Posterior vena cava (tissue), 2 donors: ENCODE data around the gene TRAPPC2B. TPM values are rescaled to one million over a fixed set of nuclear protein-coding genes. Genes with fewer than 3 reads are reported as not detected.

Experiments
- DNase-seq: peaks from one replicate; pipeline ENCODE4 v3.0.0-alpha.2; 2020; ENCODE audit warnings: low spot score
- intact Hi-C, 2 donors: fragments of 100-400 bp; cut with DNase I; formaldehyde crosslinking; loops; one replicate each; pipeline versions ENCODE4 v1.14.1 to v1.14.2; 2022 to 2023
- long read RNA-seq, 2 donors: library from polyadenylated mRNA; unstranded; transcript quantifications; one replicate each; pipeline ENCODE4 v2.0.0, GENCODE V29; 2020 to 2021
- total RNA-seq, 2 donors: library from RNA; stranded (reverse); fragmentation: NEBNext Ultra II Directional; extraction: Animal tissue kit (Norgen Biotek cat#: 25700); gene quantifications; one replicate each; pipeline ENCODE4 v1.2.1, GENCODE V29; 2021
- donor health status: DM: yes; HTN: yes; CAD: no.
- donor health status: DM: yes; HTN: yes; CAD: no.

The TRAPPC2B gene
- total RNA-seq, result 1 to 10 TPM; 7.5 to 9.2 TPM
- long read RNA-seq, donor 1, partial matches to known transcripts, result 0 of 4 reads
- long read RNA-seq, donor 1, other reads (novel, unspliced or antisense), result 0 of 4 reads
- long read RNA-seq, donor 2, transcript TRAPPC2B-201 (2 exons, 732 nt), result major isoform, 7 of 7 reads
- long read RNA-seq, donor 2, partial matches to known transcripts, result 0 of 7 reads
- long read RNA-seq, donor 2, other reads (novel, unspliced or antisense), result 0 of 7 reads

DNA sequence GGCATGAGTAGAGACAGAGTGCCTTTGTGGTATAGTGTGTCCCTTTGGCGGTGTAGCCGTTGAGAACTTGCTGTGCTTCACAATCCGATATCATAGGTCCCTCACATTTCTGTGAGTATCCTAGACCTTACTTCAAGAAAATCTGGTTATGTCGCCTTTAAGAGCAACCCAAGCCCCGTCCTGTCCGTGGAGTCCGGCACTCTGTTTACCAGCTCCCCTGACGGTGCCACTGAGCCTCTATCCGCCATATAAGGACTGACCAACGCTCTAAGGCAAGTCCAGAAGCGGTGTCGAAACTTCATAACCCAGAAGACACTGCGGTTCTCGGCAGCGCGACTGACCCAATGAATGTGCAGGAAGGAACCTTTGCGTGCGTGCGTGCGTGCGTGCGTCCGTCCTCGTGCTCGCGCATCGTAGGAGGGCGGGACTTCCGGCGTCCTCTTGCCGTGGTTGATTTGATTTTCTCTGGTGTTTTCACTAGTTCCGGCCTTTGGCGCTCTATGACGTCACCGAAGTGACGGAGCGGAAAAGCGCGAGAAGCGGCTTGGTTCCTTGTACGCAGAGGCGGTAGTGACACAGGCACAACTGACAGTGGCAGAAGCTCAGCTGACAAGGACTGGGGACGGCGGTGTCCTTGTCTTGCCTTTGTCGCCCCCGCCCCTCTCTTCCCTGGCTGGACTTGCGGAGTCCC, at the start of gene TRAPPC2B, which contains the start of gene ZNF547:
TSS of gene TRAPPC2B (plus strand) at position 555 of the 691 bp plus-strand sequence. CDS start 1,283 bp downstream, outside the sequence.
TSS of gene ZNF547 (plus strand) at position 555 of the 691 bp plus-strand sequence. CDS start 5,005 bp downstream, outside the sequence.
- peak; percentile 100 for DNase-seq
- intact Hi-C loops, result no loop called here

DNA sequence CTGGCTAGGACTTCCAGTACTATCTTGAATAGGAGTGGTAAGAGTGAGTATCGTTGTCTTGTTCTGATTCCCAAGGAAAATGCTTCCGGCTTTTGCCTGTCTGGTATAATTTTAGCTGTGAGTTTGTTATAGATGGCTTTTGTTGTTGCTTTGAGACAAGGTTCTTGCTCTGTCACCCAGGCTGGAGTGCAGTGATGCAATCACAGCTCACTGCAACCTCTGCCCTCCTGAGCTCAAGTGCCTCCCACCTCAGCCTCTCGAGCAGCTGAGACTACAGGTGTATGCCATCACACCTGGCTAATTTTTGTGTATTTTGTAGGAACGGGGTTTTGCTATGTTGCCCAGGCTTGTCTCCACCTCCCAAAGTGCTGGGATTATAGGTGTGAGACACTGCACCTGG, 49.2 kb upstream of the TRAPPC2B start:
- no peak for DNase-seq
- intact Hi-C loops, result no loop called here

DNA sequence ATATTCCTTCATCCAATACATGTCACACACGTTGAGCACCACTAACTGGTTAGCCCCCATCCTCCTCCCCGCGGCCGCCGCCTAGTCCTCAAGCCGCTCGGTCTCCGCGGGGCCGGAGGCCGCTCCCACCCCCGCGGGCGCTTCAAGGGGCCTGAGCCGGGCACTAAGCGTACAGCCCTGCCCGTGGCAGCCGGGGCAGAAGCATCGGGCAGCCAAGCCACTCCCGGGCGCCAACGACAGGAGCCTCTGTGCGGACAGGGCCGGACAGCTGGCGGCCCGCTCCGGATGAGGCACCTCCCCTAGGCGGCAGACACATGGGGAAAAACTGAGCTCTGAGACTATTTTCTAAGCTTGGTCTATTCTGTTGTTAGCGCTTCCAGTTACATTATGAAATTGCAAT, 45.8 kb upstream of the TRAPPC2B start:
- intact Hi-C loops, result no loop called here

DNA sequence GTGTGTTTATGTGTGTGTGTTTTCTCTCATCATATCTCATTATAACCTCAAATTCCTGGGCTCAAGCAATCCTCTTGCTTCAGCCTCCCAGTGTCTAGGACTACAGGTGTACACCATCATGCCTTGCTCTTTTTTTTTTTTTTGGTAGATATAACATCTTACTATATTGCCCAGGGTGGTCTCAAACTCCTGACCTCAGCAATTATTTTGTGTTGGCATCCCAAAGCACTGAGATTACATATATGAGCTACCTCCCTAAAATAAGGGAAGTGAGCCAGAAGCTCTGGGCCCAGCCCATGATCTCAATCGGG, 43.5 kb upstream of the TRAPPC2B start:
- no peak for DNase-seq
- intact Hi-C loops, result no loop called here

More for the DNA sequence above, 45.8 kb upstream of the TRAPPC2B start:
- no peak for DNase-seq

DNA sequence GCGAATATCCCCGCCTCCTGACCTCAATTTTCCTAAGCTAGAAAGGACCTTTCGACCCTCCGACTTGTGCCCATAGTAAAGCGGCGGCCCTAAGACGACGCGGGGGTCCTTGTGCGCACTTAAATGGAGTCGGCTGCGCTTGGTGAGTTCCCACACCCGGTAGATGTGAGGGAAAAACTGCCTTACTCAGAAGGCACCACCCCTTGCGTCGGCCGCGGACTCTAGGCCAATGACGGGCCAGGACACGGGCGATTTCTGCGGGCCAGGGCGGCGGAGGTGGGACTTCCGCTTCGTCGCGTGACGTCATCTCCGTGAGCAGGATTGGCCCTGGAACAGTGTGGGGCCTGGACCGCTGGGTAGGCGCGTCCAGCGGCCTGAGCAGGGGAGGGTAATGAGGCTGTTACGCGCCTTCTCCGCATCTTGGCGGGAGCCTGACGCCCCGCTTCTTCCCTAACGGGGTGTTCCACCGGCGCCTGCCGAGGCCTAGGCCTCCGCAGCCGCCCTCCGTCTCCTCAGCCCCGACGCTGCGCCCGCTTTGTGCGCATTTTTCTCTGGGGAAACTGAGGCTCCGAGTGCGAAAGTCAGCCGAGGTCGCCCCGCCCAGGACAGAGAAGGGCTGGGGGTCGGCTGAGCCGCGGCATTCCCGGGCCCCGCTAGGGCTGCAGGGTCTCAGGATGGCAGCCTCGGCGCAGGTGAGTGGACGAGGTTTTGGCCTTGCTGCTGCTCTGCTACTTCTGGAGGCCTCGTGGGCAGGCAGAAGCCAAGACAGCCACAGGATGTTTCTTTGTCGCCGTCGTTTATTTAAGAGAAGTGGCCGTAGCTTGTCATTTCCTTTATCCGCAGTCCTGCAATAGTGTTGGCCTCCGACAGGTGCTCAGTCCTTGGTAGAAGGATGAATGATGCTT, 42.9 kb upstream of the TRAPPC2B start, which contains the start of gene ZNF543:
TSS of gene ZNF543 (plus strand) at position 293 of the 905 bp plus-strand sequence. CDS start at position 675, 382 bp downstream.
- intact Hi-C loops, result no loop called here
- DNase-seq, result peak; percentile 99

DNA sequence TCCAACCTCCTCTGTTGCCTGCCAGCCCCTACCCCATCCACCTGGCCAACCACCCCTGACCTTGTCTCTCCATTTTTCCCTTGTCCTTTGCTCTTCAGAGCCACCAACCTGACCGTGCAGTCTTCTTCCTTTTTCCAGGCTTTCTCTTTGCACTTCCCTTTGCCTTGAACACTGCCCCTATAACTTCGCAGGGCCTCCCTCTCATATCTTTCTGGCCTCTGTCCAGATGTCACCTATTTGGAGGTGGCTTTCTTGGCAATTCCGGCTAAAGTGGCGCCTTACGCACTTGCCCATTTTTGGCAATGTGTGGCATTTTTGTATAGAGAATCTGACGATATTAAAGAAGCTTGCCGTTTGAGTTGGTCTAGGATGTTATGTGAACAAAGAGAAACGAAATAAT, 42.2 kb upstream of the TRAPPC2B start:
- DNase-seq, result no peak
- intact Hi-C loops, result no loop called here

DNA sequence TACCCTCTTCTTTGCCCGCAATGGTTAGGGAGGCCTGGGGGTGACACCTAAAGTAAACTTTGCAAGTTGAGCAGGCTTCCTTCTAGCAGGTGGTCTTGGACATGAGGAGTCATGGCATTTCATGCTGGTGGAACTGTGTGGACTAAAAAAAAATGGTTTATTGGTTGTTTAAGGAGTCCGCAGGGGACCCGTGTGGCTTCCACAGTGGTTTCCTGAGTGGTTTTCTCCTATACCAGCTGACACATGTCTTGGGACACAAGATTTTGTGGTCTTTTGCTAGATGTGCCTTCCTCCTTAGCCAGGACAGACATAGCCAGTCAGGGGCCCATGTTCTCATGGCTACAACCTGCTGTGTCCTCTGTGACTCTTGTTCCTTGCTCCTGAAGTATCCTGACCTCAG, 41.6 kb upstream of the TRAPPC2B start:
- no peak for DNase-seq
- intact Hi-C loops, result no loop called here

DNA sequence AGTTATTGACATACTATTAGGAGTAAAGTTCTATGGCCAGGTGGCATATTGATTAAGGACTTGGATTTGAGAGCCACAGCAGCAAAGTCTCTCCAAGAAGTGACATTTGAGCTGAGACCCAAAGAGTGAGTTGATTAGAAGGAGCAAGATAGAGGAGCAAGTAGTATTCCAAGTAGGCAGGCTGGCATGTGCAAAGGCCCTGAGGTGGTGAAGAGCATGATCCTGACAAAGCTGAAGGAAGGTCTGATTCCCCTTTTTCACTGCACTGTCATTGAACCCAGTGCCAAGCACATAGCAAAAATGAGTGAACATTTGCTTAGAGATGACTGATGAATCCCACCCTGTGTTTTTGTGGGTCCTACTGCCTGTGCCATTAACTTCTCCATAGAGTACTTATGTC, 38.4 kb upstream of the TRAPPC2B start:
- no peak for DNase-seq
- intact Hi-C loops, result no loop called here

DNA sequence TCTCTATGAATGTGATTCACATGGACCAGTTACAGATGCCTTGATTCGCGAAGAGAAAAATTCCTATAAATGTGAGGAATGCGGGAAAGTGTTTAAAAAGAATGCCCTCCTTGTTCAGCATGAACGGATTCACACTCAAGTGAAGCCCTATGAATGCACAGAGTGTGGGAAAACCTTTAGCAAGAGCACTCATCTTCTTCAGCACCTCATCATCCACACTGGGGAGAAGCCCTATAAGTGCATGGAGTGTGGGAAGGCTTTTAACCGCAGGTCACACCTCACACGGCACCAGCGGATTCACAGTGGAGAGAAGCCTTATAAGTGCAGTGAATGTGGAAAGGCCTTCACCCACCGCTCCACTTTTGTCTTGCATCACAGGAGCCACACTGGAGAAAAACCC, 35.4 kb upstream of the TRAPPC2B start:
- intact Hi-C loops, result no loop called here
- no peak for DNase-seq

DNA sequence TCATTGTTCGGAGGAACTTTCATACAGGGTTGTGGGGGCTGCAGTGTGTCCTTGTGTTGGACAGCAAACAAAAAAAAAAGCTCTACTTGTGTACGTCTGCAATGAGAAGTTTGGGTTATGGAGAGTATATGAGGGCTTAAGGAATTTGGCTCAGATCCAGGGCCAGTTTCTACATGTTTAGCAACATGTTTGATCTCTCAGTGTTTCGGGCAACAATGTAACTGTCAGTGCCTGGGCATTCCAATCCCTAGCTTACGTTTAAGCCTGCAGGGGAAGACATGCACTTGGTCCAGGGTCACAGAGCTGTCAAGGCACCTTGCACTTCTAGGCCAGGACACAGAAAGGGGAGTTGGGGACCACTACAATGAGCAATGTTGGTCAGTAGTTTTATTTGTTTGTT, 29.2 kb upstream of the TRAPPC2B start:
- DNase-seq, result no peak
- intact Hi-C loops, result no loop called here

DNA sequence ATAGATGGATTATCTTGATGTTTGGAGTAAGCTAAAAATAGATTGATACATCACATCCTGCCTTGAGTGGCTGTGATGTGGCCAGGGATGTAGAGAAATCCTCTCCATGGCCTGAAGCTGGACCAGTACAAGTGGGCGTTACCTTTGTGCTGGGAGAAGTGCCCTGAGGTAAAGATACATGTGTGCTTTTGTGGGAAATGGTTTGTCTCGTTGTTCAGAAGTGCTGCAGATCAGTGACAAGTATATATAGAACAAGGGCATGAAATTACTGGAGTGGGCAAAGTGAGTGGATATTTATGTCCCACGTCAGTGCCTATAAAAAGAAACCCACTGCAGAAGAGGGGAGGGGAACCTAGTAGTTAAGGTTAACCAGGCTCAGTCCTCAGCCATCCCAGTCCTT, 24.5 kb upstream of the TRAPPC2B start:
- intact Hi-C loops, result no loop called here

DNA sequence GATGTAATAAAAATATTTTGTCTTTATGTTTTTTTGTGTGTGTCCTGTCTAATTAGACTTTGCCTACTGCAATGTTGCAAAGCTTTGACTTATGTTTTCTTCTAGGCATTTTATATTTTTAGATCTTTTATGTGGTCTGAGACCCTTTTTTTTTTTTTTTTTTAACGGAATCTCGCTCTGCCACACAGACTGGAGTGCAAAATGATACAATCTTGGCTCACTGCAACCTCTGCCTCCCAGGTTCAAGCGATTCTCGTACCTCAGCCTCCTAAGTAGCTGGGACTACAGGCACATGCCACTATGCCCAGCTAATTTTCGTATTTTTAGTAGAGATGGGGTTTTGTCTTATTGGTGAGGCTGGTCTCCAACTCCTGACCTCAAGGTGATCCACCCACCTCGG, 20.8 kb upstream of the TRAPPC2B start:
- intact Hi-C loops, result no loop called here
- no peak for DNase-seq

More for the DNA sequence above, 24.5 kb upstream of the TRAPPC2B start:
- no peak for DNase-seq

DNA sequence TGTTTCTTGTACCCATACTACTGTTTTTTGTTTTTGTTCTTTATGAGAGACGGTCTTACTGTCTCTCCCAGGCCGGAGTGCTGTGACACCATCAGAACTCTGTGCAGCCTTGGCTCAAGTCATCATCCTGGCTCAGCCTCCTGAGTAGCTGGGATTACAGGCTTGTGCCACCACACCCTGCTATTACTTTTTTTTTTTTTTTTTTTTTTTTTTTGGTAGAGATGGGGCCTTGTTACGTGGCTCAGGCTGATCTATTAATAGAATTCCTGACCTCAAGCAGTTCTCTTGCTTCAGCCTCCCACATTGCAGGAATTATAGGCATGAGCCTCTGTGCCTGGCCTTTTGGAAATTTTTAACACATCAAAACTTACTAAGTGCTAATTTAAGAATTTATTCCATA, 15.2 kb upstream of the TRAPPC2B start:
- intact Hi-C loops, result no loop called here
- DNase-seq, result no peak

DNA sequence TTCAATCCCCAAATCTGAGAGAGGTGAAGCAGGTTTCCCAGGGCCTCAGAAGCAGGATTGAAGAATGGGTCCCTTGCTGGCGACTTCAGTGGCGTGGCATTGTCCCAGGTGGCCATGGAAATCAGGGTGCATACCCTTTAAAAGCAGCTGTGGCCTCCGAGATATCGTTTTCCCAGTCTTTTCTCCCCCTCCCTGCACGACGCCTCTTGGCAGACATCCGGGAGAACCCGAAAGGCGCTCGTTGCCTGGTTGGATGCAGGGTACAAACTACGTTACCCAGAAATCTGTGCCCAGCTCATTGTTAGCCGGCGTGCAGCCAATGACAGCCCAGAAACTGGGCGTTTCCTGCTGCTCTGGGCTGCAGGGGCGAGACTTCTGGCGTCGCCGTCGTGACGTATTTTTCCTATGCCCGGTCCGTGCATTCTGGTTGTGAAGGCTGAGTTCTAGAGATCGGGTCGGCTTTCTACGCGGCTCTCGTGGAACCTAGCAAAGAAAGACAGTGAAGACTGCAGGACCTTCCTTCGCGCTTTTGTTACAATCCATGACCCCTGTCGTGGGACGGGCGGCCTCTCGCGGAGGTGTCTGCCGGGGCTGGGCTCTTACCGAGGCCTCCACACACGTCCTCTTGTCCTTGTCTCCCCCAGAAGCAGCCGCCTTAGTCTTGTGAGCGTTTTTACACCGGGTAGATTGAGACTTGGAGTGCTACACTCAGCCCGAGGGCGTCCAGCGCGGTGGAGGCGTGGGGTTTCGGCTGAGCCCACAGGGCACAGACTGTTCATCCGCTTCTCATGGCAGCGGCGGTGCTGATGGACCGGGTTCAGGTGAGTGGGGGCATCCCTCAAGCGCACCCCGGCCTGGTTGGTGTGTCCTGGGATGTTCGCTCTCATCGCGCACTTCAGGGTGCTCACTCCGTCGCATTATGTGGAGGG, 12.2 kb upstream of the TRAPPC2B start, which contains the start of gene ZNF304:
TSS of gene ZNF304 (plus strand) at position 395 of the 929 bp plus-strand sequence. CDS start at position 789, 394 bp downstream.
- DNase-seq, result peak; percentile 97

DNA sequence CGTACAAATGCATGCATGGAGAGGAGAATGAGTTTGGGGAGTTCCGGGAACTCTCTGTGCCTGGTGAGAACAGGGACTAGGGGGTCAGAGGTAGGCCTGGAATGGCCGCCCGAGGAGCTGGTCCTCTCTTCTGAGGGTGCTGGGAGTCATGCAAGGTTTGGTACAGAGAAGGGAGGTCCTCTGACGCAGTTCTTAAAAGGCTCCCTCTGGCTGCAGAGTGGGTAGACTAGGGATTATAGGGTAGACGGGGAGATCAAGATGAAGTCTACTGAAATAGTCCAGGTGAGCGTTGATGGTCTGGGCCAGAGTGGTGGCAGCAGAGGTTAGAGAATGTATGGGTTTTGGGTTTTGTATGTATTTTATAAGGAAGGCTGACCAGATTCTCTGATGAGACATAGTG, 11.5 kb upstream of the TRAPPC2B start:
- intact Hi-C loops, result no loop called here
- DNase-seq, result no peak

More for the DNA sequence above, 12.2 kb upstream of the TRAPPC2B start, which contains the start of gene ZNF304:
- intact Hi-C loops, result no loop called here

DNA sequence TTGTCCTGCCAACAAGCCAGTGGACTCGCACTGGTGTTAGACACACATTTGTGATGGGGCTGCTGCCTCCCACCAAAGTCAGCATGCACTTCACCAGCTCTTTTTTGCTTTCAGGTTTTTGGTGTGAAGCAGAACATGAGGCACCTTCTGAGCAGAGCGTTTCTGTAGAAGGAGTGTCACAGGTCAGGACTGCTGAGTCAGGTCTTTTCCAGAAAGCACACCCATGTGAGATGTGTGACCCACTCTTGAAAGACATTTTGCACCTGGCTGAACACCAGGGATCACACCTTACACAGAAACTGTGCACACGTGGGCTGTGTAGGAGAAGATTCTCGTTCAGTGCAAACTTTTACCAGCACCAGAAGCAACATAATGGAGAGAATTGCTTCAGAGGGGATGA, 7.4 kb upstream of the TRAPPC2B start:
- intact Hi-C loops, result no loop called here
- no peak for DNase-seq

DNA sequence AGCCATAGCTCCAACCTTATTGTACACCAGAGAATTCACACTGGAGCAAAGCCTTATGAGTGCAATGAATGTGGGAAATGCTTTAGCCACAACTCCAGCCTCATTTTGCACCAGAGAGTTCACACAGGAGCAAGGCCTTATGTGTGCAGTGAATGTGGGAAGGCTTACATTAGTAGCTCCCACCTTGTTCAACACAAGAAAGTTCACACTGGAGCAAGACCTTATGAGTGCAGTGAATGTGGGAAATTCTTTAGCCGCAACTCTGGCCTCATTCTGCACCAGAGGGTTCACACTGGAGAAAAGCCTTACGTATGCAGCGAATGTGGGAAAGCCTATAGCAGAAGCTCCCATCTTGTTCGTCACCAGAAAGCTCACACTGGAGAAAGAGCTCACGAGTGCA, 5.9 kb upstream of the TRAPPC2B start:
- DNase-seq, result no peak
- intact Hi-C loops, result no loop called here

DNA sequence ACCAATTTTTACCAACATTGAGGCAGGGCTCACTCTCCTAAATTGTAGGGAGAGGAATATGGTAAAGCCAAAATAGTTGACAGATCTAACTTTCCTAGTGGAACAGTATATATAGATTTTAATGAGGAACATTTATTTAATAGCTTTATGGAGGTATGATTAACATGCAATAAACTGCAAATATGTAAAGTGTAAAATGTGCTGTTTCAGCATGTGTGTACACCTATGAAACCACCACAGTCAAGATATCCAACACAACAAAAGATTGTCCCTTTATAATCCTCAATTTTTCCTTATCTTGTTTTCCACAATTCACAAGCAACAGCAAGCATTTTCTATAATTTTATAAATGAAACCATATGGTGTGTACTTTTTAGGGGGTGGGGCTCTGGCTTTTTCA, 4.1 kb upstream of the TRAPPC2B start:
- DNase-seq, result no peak
- intact Hi-C loops, result no loop called here

DNA sequence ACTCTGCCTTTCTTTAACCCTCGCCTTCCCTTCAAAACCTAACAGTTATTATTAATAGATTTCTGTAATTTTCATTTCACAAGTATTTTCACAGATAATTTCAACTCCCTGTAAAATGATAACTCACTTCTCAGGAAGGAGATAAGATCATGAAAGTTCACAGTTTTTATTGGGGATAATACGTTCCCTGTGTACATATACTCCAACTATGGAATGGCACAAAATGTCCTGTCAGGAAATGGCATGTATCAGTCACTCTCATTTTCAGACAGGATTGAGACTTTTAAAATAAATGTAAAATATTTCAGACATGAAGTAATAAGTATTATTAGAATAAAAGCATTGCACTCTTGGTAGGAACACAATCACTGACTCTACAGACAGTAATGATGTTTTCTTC, 932 bp upstream of the TRAPPC2B start:
- intact Hi-C loops, result no loop called here
- no peak for DNase-seq
